ENCODE results near the gene RPS5. TPM values are rescaled to one million over a fixed set of nuclear protein-coding genes. Genes with fewer than 3 reads are reported as not detected.

RPS5 gene
- total RNA-seq, 4 donors from 2014 or later = 1,292 to 2,917 (median 1,952) TPM

DNA sequence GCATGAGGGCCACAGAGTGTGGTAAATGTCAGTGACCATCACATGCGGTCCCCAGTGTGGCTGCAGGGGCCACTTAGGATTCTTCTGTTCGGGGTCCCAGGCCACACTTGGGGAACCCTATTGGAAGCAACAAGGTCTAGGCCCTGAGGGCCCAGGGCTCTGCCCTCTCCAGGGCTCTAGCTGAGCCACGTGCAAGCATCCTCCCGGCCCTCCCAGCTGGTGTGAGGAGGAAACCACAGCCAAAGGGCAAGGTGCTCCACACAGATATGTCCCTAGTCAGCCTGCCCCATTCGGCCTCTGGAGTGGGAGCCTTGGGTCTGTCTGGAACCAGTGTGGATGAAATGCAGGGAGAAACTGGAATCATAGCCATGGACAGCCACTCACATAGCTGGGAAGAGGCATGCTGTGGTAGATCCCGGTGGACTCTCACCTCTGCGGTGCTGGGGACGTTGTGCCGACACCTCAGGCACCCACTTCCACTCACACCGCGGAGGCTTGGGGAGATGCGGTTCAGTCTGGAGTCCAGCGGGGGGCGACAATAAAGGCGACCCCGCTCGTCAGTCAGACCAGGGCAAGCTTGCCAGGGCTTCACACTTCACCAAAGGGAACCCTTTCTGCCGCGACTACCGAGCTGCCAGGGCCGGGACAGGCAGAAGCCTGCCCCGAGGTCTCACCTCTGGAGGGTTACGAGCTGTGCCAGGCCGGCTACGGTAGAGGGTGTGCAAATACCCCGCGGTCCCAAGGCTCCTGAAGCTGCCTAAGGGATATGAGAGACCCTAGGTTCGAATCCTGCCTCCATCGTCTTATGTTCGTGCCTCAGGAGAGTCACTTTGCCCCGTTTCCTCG lies 20.3 kb upstream of the RPS5 start:
- H3K27ac ChIP-seq = no peak overlapping the region
- no peaks in the 10 kb centered on the region for H3K27me3 ChIP-seq
- H3K4me1 ChIP-seq = peaks cover 0 to 11% (median 1%) of the 10 kb centered on the region in 3 donors
- WGBS, 2 donors = 80 to 93% methylated on average over 21 to 23 of the region's 32 CpGs
- peaks cover 0 to 26% (median 0%) of the 10 kb centered on the region in 3 donors for H3K36me3 ChIP-seq
- no peak overlapping the region for H3K4me3 ChIP-seq
- TF ChIP-seq POLR2A (IDR thresholded peaks at IDR 0.05) = no peak
- TF ChIP-seq, protein P1, sequence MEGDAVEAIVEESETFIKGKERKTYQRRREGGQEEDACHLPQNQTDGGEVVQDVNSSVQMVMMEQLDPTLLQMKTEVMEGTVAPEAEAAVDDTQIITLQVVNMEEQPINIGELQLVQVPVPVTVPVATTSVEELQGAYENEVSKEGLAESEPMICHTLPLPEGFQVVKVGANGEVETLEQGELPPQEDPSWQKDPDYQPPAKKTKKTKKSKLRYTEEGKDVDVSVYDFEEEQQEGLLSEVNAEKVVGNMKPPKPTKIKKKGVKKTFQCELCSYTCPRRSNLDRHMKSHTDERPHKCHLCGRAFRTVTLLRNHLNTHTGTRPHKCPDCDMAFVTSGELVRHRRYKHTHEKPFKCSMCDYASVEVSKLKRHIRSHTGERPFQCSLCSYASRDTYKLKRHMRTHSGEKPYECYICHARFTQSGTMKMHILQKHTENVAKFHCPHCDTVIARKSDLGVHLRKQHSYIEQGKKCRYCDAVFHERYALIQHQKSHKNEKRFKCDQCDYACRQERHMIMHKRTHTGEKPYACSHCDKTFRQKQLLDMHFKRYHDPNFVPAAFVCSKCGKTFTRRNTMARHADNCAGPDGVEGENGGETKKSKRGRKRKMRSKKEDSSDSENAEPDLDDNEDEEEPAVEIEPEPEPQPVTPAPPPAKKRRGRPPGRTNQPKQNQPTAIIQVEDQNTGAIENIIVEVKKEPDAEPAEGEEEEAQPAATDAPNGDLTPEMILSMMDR (IDR thresholded peaks at IDR 0.05) = no peak
- no peaks in the 10 kb centered on the region for H3K9me3 ChIP-seq
- no peak for DNase-seq
- intact Hi-C loops (cut with DNase I) = no loop called here

GRCh38 chr19:58367698-58368454 lies 19.2 kb upstream of the RPS5 start:
- Histone ChIP-seq H3K27ac (no peak overlapping the region), H3K27me3 (no peaks in the 10 kb centered on the region), H3K36me3 (peaks cover 0 to 26% (median 0%) of the 10 kb centered on the region in 3 donors), H3K9me3 (no peaks in the 10 kb centered on the region), H3K4me1 (peaks cover 0 to 7% (median 0%) of the 10 kb centered on the region in 3 donors), H3K4me3 (no peak overlapping the region)
- WGBS, 2 donors = 74 to 93% methylated on average over 3 to 10 of the region's 106 CpGs
- no peak for DNase-seq
- intact Hi-C loops (cut with DNase I) = no loop called here
- no peak for TF ChIP-seq POLR2A (IDR thresholded peaks at IDR 0.05)
- TF ChIP-seq, protein P1 (IDR thresholded peaks at IDR 0.05) = no peak

DNA sequence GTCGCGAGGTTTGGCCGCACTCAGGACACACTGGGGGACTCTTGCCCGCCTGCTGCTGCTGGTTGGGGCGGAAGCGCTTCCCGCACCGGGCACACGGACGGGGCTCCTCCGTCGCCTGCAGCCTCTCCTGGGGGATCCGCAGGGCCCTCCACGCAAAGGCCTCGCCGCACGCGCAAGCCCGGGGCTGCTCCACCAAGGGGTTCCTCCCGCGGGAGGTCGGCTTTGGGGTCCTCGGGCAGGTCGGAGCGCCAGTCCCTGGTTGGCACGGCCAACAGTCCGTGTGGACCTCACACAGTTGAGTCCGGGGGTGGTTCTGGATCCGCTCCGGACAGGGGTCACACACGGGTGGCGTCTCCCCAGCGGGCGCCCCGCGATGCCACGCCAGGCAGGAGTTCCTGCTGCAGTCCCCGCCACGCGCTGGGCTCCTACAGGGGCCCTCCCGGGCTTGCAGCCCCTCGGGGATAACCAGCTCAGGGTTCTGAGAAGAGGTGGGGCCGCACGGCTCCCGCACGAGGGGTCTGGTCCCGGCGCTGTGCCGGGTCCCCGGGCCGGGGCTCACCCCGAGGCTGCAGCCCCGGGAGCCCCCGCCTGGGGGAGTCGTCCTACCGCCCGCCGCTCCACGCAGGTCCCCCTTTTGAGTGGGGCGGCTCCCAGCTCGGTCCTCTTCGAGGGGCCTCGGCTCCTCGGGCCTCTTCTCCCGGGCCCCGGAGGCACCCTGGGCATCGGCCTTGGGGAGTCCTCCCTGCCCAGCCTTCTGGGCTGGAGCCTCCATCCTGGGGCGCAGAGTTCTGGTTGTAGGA lies 18.3 kb upstream of the RPS5 start:
- peaks cover 0 to 26% (median 0%) of the 10 kb centered on the region in 3 donors for H3K36me3 ChIP-seq
- no peak overlapping the region for H3K4me3 ChIP-seq
- no peak overlapping the region for H3K27ac ChIP-seq
- 95% methylated on average over 37 of the region's 68 CpGs; no CpG with 5 or more reads in 1 of the 2 donors for WGBS, 2 donors
- no peaks in the 10 kb centered on the region for H3K4me1 ChIP-seq
- no peaks in the 10 kb centered on the region for H3K9me3 ChIP-seq
- H3K27me3 ChIP-seq = no peaks in the 10 kb centered on the region
- intact Hi-C loops (cut with DNase I) = no loop called here
- TF ChIP-seq POLR2A (IDR thresholded peaks at IDR 0.05) = no peak
- TF ChIP-seq, protein P1 (IDR thresholded peaks at IDR 0.05) = no peak
- DNase-seq = no peak

DNA sequence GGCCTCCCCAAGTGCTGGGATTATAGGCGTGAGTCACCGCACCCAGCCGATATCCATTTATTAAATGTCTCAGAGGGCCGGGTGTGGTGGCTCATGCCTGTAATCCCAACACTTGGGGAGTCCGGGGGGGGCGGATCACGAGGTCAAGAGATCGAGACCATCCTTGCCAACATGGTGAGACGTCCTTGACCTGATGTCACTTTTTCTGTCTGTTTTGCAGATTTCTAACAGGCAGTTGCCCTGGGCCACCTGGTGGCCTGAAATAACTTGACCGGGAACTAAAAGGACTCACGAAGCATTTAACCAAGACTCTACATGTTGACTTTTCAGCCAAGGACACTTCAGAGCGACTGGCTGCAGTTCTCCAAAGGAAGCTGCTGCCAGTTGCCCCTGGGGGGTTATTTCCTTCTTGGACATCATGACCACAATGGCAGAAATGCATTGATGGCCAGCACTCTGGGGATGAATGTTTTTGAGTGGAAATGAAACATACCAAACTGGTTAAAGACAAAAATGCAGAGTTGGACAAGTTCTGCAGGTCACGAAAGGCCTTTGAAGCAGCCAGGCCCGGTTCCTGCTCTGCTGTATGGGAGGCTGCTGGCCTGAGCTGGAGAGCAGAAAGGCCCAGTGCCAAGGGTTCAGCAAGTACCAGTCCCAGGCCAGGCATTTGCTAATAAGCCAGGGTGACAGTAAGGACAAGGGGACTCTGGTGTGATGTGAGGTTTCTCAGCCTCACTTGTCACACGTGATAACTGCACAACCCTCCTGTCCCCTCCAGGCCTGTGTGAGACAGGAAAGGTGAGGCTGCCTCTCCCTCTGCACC lies 14.5 kb upstream of the RPS5 start:
- TF ChIP-seq POLR2A (IDR thresholded peaks at IDR 0.05) = no peak
- TF ChIP-seq, protein P1 (IDR thresholded peaks at IDR 0.05) = no peak
- Histone ChIP-seq H3K9me3 (no peaks in the 10 kb centered on the region), H3K27ac (no peak overlapping the region), H3K4me1 (no peaks in the 10 kb centered on the region), H3K36me3 (peaks cover 0 to 15% (median 0%) of the 10 kb centered on the region in 3 donors), H3K4me3 (no peak overlapping the region), H3K27me3 (no peaks in the 10 kb centered on the region)
- WGBS, 2 donors = 63 to 67% methylated on average over 14 to 15 of the region's 15 CpGs
- no peak for DNase-seq
- intact Hi-C loops (cut with DNase I) = no loop called here
